Breast epithelium (tissue), 3 donors: Measurements from ENCODE around the gene MAPKAP1.

ENCODE experiments used
- POLR2A ChIP-seq: fragments of 450-650 bp; IDR thresholded peaks from one replicate; pipeline ENCODE4 v1.6.1; 2016; ENCODE audit warnings: antibody characterized with exemption, mild to moderate bottlenecking, moderate library complexity
- POLR2AphosphoS5 ChIP-seq, 3 donors: sonication (generic); formaldehyde crosslinking; IDR thresholded peaks; one replicate each; pipeline ENCODE4 v1.6.1; 2017; ENCODE audit warnings: antibody characterized with exemption in 3 of 3
- TF ChIP-seq, protein P1 (sequence below), 3 donors: fragments of 450-650 bp; IDR thresholded peaks; one replicate each; pipeline ENCODE4 v1.5.1; 2016 to 2017; ENCODE audit warnings: antibody characterized with exemption in 3 of 3, mild to moderate bottlenecking in 3 of 3, moderate library complexity in 3 of 3

DNA sequence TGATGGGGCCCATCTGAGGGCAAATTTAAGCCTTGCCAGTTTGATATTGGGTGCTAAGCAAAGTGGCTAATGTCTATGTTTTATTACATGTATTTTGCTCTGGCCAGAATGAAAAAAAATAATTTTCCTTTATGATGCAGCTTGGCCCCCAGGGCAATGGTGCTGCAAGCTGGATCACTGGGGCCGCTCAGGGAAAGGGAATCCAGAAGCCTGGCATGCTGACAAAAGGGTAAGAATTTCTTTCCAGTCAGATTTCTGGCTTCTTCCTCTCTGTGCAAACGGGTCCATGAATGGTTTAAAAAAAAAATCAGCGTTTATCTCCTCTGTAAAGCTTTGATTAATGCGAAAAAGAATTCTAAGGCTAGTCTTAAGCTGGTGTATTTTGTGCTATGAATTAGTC, 138.4 kb downstream of the MAPKAP1 start:
- TF ChIP-seq, protein P1, sequence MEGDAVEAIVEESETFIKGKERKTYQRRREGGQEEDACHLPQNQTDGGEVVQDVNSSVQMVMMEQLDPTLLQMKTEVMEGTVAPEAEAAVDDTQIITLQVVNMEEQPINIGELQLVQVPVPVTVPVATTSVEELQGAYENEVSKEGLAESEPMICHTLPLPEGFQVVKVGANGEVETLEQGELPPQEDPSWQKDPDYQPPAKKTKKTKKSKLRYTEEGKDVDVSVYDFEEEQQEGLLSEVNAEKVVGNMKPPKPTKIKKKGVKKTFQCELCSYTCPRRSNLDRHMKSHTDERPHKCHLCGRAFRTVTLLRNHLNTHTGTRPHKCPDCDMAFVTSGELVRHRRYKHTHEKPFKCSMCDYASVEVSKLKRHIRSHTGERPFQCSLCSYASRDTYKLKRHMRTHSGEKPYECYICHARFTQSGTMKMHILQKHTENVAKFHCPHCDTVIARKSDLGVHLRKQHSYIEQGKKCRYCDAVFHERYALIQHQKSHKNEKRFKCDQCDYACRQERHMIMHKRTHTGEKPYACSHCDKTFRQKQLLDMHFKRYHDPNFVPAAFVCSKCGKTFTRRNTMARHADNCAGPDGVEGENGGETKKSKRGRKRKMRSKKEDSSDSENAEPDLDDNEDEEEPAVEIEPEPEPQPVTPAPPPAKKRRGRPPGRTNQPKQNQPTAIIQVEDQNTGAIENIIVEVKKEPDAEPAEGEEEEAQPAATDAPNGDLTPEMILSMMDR (IDR thresholded peaks at IDR 0.05), result no peak
- TF ChIP-seq POLR2A (no peak), POLR2AphosphoS5 (IDR thresholded peaks at IDR 0.05) (no peak)
